NCI-H2196 treated with DMSO at 0.1 percent for 48 hours (cell line): ENCODE results near the gene IL21R.
A peak's percentile ranks its signal among the peaks of the same experiment; 100 is the strongest.

Source experiments
- DNase-seq: peaks from one replicate; lab custom pipeline; 2025; ENCODE audit not compliant: unreplicated experiment; lab: John Stamatoyannopoulos, UW

Gene IL21R

DNA sequence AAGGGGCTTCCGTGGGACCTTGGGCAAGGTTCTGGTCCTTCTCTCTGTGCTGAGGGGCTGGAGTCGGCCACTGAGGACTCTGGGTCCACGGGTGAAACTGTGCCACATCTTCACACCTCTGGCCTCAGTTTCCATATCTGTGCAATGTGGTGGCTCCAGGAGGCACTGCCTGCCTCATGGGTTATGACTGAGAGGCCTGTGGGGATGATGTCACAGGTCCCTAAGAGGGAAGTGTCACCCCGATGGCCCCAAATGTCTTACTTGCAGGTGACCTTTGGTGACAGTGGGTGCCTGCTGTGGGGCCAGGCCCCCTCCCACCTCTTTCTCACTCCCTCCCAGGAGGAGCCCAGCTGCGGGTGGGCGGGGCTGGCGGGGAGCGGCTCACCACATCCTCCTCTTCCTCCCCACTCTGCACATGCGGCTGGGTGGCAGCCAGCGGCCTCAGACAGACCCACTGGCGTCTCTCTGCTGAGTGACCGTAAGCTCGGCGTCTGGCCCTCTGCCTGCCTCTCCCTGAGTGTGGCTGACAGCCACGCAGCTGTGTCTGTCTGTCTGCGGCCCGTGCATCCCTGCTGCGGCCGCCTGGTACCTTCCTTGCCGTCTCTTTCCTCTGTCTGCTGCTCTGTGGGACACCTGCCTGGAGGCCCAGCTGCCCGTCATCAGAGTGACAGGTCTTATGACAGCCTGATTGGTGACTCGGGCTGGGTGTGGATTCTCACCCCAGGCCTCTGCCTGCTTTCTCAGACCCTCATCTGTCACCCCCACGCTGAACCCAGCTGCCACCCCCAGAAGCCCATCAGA lies at the start of gene IL21R:
Gene IL21R, plus strand, starts transcription at position 407 of the 801 bp plus-strand sequence. CDS start 27,898 bp downstream, outside the sequence.
- no peak for DNase-seq

DNA sequence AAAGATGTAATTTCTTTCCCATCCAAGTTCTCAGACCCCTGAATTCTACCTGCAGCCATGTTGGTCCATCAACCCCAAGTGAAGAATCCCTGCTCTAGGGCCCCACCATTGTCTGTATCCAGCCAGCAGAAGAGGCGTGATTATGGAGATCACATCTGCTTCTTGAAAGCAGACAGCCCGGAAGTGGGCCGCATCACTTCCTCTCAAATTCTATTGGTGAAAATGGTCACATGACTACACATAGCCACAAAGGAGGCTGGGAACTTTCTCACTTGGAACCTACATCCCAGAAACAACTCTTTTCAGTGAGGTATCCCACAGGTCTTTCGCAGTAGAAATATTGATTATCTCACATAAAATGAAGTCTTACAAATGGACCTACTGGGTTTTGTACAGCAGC lies 48.1 kb upstream of the IL21R start:
- no peak for DNase-seq

DNA sequence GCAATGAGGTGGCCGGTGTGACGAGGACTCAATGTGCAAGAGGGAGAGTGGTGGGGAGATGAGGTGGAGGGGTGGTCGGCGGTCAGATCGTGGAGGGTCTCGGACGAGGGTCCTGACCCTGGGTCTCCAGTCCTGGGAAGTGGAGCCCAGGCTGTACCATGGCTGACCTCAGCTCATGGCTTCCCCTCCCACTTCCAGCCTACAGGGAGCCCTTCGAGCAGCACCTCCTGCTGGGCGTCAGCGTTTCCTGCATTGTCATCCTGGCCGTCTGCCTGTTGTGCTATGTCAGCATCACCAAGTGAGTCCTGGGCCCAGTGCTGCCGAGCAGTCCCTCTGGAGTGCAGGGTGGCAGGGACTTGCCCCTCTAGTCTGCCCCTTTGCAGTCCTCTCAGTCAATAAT lies 46.4 kb upstream of the IL21R start:
- DNase-seq, result no peak

DNA sequence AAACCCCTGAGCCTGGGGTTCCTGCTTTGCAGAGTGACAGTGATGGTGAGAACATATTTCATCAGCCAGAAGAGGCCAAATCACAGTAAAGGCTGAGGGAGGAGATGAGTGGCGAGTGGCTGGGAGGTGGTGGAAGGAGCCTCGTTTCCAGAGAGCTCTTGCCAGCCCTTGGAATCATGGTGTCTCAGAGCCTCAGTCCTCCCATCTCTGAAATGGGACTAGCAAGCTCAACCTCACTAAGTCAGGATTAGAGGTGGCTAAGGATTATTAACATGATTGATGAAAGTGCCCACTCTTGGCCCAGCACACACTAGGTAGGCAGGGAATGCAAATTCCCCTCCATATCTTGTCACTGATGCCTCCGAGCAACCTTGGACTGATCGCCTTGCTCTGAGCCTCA lies 45.2 kb upstream of the IL21R start:
- DNase-seq, result no peak

DNA sequence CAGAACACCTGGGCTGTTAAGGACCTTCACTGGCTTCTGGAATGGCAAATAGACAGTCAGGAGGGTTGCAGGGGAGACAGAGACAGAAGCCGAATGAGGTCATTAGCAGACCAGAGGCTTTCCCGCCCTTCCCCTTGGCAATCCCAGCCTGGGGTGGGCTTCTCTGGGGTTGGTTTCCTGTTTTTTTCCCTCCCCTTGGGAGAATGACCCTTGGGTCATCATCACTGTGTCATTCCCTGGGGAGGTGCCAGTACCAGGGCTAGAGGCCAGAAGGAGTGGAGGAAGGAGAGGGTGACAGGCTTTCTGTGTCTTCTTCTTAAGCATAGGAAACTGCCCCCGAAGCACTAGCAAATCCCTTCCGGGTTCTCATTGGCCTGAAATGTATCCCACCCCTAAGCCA lies 42.9 kb upstream of the IL21R start:
- no peak for DNase-seq

DNA sequence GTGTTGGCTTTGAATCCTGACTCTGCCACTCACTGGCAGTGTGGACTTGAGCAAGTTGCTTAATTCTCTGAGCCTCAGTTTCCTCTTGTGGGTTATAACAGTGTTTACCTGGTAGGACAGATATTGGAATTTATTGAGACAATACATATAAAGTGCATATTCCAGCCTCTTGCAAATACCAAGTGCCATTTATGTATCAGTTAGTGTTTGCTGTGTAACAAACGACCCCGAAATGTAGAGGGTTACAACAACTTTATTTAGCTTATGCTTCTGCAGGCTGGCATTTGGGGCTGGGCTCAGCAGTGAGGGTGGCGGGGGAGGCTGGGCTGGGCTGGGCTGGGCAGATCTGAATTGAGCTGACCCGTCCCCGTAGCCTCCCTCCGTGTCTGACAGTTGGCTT lies 42.4 kb upstream of the IL21R start:
- no peak for DNase-seq

DNA sequence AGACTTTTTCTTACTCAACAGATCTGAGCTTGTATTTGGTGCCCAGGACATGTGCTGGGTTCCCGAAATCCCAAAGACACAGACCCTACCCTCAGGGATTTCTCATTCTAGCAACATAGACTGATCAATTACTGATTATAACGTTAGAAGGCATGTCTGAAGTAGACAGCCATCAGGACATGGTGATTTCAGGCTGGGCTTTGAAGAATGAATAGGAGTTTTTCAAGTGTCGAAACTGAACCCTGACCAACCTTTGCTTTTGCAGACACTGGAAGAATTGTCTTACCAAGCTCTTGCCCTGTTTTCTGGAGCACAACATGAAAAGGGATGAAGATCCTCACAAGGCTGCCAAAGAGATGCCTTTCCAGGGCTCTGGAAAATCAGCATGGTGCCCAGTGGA lies 40.0 kb upstream of the IL21R start:
- DNase-seq, result no peak

DNA sequence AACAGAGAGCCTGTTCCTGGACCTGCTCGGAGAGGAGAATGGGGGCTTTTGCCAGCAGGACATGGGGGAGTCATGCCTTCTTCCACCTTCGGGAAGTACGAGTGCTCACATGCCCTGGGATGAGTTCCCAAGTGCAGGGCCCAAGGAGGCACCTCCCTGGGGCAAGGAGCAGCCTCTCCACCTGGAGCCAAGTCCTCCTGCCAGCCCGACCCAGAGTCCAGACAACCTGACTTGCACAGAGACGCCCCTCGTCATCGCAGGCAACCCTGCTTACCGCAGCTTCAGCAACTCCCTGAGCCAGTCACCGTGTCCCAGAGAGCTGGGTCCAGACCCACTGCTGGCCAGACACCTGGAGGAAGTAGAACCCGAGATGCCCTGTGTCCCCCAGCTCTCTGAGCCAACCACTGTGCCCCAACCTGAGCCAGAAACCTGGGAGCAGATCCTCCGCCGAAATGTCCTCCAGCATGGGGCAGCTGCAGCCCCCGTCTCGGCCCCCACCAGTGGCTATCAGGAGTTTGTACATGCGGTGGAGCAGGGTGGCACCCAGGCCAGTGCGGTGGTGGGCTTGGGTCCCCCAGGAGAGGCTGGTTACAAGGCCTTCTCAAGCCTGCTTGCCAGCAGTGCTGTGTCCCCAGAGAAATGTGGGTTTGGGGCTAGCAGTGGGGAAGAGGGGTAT lies 39.3 kb upstream of the IL21R start:
- DNase-seq, result no peak

DNA sequence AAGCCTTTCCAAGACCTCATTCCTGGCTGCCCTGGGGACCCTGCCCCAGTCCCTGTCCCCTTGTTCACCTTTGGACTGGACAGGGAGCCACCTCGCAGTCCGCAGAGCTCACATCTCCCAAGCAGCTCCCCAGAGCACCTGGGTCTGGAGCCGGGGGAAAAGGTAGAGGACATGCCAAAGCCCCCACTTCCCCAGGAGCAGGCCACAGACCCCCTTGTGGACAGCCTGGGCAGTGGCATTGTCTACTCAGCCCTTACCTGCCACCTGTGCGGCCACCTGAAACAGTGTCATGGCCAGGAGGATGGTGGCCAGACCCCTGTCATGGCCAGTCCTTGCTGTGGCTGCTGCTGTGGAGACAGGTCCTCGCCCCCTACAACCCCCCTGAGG lies 38.7 kb upstream of the IL21R start:
- DNase-seq, result no peak

DNA sequence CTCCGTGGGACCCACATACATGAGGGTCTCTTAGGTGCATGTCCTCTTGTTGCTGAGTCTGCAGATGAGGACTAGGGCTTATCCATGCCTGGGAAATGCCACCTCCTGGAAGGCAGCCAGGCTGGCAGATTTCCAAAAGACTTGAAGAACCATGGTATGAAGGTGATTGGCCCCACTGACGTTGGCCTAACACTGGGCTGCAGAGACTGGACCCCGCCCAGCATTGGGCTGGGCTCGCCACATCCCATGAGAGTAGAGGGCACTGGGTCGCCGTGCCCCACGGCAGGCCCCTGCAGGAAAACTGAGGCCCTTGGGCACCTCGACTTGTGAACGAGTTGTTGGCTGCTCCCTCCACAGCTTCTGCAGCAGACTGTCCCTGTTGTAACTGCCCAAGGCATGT lies 38.2 kb upstream of the IL21R start:
- peak; percentile 10 for DNase-seq

DNA sequence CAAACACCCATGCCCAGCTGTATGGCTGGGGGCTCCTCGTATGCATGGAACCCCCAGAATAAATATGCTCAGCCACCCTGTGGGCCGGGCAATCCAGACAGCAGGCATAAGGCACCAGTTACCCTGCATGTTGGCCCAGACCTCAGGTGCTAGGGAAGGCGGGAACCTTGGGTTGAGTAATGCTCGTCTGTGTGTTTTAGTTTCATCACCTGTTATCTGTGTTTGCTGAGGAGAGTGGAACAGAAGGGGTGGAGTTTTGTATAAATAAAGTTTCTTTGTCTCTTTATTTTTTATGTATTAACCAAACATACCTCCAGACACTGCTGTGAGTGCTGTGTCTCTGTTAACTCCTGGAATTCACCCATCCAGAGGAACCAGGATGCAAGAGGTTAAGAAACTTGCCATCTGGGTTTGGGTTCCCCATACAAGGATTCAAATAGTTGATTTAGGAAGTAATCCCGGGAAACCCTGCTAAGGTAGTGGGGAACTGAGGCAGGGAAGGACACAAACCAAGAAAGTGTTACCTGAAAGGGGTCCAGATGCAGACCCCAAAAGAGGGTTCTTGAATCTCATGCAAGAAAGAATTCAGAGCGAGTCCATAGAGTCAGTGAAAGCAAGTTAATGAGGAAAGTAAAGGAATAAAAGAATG lies 37.4 kb upstream of the IL21R start:
- peak; percentile 24 for DNase-seq

DNA sequence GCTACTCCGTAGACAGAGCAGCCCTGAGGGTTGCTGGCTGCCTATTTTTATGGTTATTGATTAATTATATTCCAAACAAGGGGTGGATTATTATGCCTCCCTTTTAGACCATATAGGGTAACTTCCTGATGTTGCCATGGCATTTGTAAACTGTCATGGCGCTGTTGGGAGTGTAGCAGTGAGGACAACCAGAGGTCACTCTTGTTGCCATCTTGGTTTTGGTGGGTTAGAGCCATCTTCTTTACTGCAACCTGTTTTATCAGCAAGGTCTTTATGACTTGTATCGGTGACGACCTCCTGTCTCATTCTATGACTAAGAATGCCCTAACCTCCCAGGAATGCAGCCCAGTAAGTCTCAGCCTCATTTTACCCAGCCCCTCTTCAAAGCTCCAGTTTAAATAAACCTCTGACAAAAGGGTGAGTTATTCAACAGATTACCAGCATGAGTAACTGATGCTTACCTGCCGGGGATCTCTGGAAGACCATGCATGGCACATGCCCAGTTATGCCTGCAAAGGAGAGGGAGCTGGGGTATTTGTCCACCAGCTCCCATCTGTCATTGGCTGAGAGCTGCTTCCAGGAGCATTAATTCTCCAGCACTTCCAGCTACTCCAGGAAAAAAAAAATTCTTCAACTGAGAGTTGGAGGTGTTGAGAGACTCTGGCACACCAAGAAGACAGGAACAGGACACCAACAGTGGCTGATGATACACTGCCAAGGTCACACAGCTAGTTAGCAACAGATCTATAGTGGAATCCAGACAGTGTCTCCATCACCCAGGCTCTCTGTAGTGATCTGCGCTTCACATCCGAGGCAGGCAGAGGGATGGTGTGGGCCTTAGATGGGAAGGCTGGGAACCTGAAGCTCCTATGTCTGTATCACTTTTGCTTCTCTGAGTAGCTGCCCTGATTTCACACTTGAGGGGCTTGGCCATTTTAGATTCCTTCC lies 36.6 kb upstream of the IL21R start:
- no peak for DNase-seq

DNA sequence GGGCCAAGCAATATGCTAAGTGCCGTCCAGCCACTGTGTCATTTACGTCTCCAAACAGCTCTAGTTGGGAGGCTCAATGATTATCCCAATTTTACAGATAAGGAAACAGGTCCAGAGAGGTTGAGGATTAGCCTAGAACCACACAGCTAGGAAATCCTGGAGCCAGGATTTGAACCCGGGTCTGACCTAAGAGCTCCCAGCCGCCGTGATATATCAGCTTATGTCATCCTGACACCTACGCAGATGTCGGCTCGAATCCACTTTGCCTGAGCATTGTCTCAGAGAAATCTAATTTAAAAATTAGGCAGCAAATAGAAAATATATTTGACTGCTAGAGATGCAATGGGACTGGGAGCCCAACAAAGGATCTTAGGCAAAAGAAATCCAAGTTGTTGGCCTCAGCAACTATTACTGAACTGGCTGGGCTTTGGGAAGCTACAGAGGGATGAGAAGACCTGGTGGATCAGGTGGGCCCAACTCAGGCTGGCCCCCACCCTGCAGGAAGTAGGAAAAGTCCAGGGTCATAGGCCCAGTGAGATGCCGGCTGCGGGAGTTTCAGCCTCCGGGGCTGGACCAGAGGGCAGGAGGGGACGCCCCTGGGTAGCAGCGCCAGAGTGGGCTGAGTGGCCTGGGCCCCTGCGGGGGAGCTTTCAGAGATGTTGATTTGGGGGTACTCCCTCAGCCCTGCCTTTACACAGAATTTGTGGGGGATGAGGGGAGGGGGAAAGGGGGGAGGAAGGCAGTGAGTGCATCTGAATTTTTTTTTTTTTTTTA lies 35.1 kb upstream of the IL21R start:
- no peak for DNase-seq

DNA sequence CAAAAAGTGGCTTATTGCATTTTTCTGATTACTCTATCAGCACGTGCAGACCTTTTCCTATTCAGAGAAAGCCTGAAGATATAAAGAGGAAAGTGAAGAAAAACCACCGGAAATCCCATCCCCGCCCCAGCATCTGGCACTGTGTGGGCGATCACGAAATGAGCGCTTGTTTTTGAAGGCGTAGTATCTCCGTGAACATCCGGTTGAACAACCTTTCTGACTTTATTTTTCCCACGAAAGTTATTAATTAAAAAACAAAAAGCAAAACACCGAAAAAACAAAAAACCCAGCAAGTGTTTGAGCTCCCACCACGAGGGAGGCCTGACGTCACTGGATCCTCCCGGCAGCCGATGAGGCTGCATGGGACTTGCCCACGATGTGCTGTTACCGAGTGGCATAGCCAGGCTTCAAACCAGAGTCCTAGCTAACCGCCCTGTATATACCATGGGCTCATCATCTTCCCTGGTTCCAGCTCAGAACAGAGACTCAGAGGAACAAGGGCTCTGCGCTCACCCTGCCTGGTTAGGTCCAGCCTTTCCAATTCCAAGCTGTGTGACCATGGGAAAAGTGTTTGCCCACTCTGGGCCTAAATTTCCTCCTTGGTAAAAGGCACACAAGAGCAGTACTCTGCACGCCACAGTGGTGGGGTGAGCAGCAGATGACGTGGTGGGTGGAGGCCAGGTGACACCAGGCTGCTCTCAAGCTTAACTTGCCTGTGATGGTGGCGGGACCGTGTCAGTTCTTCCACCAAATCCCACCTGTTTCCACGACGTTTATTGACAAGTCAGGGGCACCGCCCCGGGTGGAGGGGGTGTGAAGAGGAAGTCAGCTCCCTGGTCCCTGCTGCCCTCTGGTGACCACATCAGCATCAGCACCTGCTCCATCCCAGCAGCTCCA lies 34.3 kb upstream of the IL21R start:
- DNase-seq, result peak; percentile 33

DNA sequence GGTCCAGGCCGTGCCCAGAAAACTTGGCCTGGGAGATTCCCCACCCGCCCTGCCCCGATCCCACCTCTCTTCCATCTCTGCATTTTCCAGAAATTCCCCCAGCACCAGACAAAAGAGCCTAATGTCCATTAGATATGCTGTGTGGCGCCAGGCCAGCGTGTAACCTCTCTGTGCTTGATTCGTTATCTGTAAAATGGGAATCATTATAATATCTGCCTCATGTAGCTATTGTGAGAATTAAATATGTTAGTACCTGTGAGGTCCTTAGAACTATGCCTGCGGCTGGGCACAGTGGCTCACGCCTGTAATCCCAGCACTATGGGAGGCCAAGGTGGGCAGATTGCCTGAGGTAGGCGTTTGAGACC lies 33.6 kb upstream of the IL21R start:
- no peak for DNase-seq

DNA sequence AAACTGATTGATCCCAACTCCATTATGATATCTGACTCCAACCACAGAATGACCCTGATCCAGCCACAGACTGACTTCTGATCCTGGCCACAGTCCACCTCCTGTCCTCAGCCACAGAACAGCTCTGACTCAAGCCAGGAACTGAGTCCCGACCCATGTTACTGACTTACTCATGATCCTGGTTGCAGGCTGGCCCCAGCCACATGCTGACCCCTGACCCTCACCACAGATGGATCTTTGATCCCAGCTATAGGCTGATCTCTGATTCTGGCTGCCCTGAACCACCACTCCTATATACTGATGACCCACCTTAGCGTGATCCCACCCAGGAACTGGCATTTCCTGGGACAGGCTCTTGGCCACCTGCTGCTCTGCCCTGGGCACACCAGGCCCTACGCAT lies 32.2 kb upstream of the IL21R start:
- no peak for DNase-seq

DNA sequence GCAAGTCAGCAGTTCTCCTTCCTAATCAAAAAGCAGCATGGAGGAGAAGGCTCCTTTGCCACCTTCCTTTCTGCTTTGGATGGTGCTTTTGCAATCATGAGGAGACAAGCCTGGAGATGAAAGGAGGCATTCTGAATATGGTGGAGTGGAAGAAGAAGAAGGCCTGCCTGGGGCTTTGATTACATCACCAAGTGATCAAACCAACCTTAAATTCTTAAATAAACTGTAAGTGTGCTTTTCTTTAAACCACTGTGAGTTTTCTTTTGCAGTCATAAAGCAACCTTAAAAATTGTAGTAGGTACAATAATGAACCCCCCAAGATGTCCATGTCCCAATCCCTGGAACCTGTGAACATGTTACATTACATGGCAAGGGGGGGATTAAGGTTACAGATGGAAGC lies 31.7 kb upstream of the IL21R start:
- DNase-seq, result no peak

DNA sequence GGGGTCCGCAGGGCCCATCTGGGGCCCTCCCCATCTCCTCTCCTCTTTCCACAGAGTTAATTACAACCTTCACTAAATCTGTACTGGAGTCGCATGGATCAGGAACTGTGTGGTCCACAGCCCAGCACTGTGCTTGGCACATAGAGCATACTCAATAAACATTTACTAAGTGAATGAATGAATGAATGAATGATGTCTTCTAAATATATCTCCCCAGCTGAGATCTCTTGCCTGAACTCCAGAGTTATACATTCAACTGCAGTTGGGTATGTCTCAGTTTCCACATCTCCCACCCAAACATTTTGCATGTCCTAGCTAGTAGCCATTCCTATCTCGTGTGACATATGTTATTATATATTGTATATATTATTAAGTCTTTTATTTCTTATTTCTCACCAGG lies 28.7 kb upstream of the IL21R start:
- DNase-seq, result no peak

DNA sequence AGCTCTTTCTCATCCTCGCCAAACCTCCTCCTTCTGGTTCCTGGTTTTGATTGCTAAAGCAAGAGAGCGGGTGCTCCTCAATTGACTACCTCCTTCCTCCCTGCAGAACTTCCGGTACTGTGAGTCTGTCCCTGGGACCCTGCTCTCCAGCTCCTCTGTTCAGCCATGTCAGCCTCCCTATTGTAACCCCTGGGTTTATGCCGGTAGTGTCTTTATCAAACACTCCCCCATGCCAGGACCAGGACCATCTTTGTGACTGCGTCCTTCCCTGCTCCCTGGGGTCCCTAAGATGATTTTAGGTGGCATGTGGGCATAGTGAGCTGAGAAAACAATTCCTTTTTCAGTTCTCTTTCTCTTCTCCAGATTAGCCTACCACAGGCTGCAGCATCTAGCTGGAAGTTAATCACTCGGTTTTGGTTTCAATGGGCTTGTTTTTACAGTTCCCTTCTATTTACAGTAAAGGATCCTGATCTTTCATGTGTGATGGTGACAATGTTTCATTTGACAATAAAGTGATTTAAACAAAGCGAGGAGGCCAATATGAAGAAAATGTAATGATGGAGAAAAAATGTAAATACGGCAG lies 27.7 kb upstream of the IL21R start:
- DNase-seq, result no peak
